ENCODE measurements around the gene PAEP. TPM values are rescaled to one million over a fixed set of nuclear protein-coding genes. Genes with fewer than 3 reads are reported as not detected.

The PAEP gene
- polyA plus RNA-seq, 1 donor (not counting 4 experiments of a cell fraction or from before 2014, with no cell fraction given): not detected

DNA sequence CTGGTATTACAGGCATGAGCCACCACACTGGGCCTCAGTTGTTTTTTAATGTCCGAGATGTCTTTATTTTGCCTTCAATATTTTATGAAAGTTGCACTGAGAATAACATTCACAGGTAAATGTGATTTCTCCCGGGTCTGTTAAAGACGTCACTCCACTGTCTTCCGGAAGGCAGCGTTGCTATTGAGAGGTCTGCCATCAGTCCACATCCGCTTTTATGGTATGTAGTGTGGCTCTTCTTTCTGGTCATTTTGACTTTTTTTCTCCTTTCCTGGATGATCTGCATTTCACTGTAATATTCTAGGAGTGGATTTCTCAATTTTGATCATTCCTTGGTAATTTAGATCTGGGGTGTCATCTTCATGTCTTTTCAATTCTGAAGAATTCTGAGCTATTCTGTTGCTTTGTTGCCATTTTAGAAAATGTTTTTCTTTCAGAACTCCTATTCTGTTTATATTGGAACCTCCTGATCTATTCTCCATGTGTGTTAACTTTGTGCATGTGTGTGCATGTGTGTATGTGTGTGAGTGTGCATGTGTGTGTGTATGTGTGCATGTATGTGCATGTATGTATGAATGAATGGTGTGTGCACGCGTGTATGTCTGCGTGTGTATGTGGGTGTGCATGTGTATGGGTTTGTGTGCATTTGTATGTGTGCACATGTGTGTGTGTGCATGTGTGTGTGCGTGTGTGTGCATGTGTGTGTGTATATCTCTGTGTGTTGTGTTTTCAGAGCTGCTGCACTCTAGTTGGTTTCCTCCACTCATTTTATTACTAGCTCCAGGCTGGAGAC, 42.2 kb upstream of the PAEP start:
- H3K79me2 ChIP-seq (ENCODE audit: control insufficient read depth, insufficient read depth, low read length): no peaks in the 10 kb centered on the region
- DNase-seq (ENCODE audit: low read depth, low spot score) (no peak), FAIRE-seq (no peak)
- TF ChIP-seq, protein P1, sequence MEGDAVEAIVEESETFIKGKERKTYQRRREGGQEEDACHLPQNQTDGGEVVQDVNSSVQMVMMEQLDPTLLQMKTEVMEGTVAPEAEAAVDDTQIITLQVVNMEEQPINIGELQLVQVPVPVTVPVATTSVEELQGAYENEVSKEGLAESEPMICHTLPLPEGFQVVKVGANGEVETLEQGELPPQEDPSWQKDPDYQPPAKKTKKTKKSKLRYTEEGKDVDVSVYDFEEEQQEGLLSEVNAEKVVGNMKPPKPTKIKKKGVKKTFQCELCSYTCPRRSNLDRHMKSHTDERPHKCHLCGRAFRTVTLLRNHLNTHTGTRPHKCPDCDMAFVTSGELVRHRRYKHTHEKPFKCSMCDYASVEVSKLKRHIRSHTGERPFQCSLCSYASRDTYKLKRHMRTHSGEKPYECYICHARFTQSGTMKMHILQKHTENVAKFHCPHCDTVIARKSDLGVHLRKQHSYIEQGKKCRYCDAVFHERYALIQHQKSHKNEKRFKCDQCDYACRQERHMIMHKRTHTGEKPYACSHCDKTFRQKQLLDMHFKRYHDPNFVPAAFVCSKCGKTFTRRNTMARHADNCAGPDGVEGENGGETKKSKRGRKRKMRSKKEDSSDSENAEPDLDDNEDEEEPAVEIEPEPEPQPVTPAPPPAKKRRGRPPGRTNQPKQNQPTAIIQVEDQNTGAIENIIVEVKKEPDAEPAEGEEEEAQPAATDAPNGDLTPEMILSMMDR (optimal IDR thresholded peaks at IDR 0.05 in 1 of 3, IDR thresholded peaks at IDR 0.05 in 1 of 3, conservative IDR thresholded peaks at IDR 0.05 in 1 of 3; ENCODE audit: extremely low read depth in 1 of 3, insufficient read depth in 2 of 3, low read length in 3 of 3): no peak
- no peak for TF ChIP-seq EZH2 (IDR thresholded peaks at IDR 0.05; ENCODE audit: low read length)
- H3K9me1 ChIP-seq (ENCODE audit: control insufficient read depth, extremely low read depth, insufficient read depth, low read length): no peaks in the 10 kb centered on the region
- H3K4me1 ChIP-seq (ENCODE audit: control insufficient read depth, extremely low read depth, insufficient read depth, low read length): peaks cover 2% of the 10 kb centered on the region
- dilution Hi-C loops (cut with MboI; ENCODE audit: extremely low pct_ligation_motif_present, low sequenced_read_pairs): no loop called here
- H3K4me3 ChIP-seq (ENCODE audit: control insufficient read depth in 2 of 3, extremely low read depth in 1 of 3, insufficient read depth in 2 of 3, low read depth in 1 of 3, low read length in 3 of 3): no peak overlapping the region
- H4K20me1 ChIP-seq (ENCODE audit: control insufficient read depth, extremely low read depth, insufficient read depth, low read length): no peaks in the 10 kb centered on the region
- H3K9me3 ChIP-seq (ENCODE audit: control insufficient read depth, low read depth, low read length): no peaks in the 10 kb centered on the region
- no peak overlapping the region for H3K27ac ChIP-seq (ENCODE audit: control insufficient read depth, insufficient read depth, low read length)
- no peaks in the 10 kb centered on the region for H3K36me3 ChIP-seq (ENCODE audit: control insufficient read depth in 2 of 2, extremely low read depth in 1 of 2, insufficient read depth in 2 of 2, low read length in 2 of 2)
- no peak overlapping the region for H3K9ac ChIP-seq (ENCODE audit: control insufficient read depth, extremely low read depth, insufficient read depth, low read length)
- H3K27me3 ChIP-seq (ENCODE audit: control insufficient read depth, extremely low read depth, insufficient read depth, low read length): peaks cover 4% of the 10 kb centered on the region
- H2AFZ ChIP-seq (ENCODE audit: control insufficient read depth, low read length): no peak overlapping the region
- H3K4me2 ChIP-seq (ENCODE audit: control insufficient read depth, extremely low read depth, insufficient read depth, low read depth, low read length): no peak overlapping the region

DNA sequence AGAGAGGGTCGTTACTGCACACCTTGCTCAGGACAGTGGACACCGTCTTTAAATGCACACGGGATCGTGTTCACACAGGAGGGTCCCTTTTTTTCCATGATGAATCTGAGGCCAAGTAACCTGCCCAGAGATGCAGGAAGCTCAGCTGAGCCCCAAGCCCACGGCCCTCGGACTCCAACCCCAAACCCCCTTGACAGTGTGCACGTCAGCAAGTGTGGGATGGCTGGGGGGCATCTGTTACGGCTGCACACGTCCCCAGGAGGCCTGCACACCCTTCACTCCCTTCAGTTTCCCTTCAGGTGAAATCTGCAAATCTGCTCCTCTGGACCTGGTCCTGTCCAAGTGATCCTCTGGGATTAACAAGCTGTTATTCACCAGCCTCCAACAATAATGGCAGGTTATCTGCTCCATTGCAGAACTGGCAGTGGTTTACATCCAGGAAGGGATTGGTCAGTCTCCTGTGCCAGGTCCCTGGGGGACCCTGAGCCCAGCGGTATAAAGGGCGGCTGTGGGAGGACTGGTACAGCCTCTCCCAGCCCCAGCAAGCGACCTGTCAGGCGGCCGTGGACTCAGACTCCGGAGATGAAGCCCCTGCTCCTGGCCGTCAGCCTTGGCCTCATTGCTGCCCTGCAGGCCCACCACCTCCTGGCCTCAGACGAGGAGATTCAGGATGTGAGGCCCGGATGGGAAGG, 40.5 kb upstream of the PAEP start, which contains the start of gene LCN1:
Gene LCN1 (plus strand): TSS at position 525 of the 692 bp plus-strand sequence. CDS start 58 bp downstream, at position 583.
- Histone ChIP-seq H3K27ac (ENCODE audit: control insufficient read depth, insufficient read depth, low read length) (no peak within 1 kb of the TSS), H3K36me3 (ENCODE audit: control insufficient read depth in 2 of 2, extremely low read depth in 1 of 2, insufficient read depth in 2 of 2, low read length in 2 of 2) (no peaks in the 10 kb centered on the region), H2AFZ (ENCODE audit: control insufficient read depth, low read length) (no peak within 1 kb of the TSS), H3K9me1 (ENCODE audit: control insufficient read depth, extremely low read depth, insufficient read depth, low read length) (no peaks in the 10 kb centered on the region), H3K4me3 (ENCODE audit: control insufficient read depth in 2 of 3, extremely low read depth in 1 of 3, insufficient read depth in 2 of 3, low read depth in 1 of 3, low read length in 3 of 3) (no peak within 1 kb of the TSS), H3K27me3 (ENCODE audit: control insufficient read depth, extremely low read depth, insufficient read depth, low read length) (peaks cover 4% of the 10 kb centered on the region), H3K9ac (ENCODE audit: control insufficient read depth, extremely low read depth, insufficient read depth, low read length) (no peak within 1 kb of the TSS), H3K4me1 (ENCODE audit: control insufficient read depth, extremely low read depth, insufficient read depth, low read length) (peaks cover 2% of the 10 kb centered on the region), H3K9me3 (ENCODE audit: control insufficient read depth, low read depth, low read length) (no peaks in the 10 kb centered on the region), H3K79me2 (ENCODE audit: control insufficient read depth, insufficient read depth, low read length) (no peaks in the 10 kb centered on the region), H3K4me2 (ENCODE audit: control insufficient read depth, extremely low read depth, insufficient read depth, low read depth, low read length) (no peak within 1 kb of the TSS), H4K20me1 (ENCODE audit: control insufficient read depth, extremely low read depth, insufficient read depth, low read length) (no peaks in the 10 kb centered on the region)
- DNase-seq (ENCODE audit: low read depth, low spot score) (no peak), FAIRE-seq (no peak)
- dilution Hi-C loops (cut with MboI; ENCODE audit: extremely low pct_ligation_motif_present, low sequenced_read_pairs): no loop called here
- TF ChIP-seq, protein P1 (optimal IDR thresholded peaks at IDR 0.05 in 1 of 3, IDR thresholded peaks at IDR 0.05 in 1 of 3, conservative IDR thresholded peaks at IDR 0.05 in 1 of 3; ENCODE audit: extremely low read depth in 1 of 3, insufficient read depth in 2 of 3, low read length in 3 of 3): no peak
